AG04450 (cell line): ENCODE measurements around the gene GRIN2B. TPM values are rescaled to one million over a fixed set of nuclear protein-coding genes. Genes with fewer than 3 reads are reported as not detected.

Source experiments
- CTCF ChIA-PET: fragments of 300-600, 350-600 bp; formaldehyde crosslinking; extraction: SDS; loops from one replicate; lab custom pipeline; 2022; ENCODE audit warnings: antibody characterized with exemption, inconsistent platforms; lab: Charles Lee
- POLR2A ChIA-PET: fragments of 350-600 bp; formaldehyde crosslinking; extraction: SDS; loops from one replicate; lab custom pipeline; 2021; ENCODE audit warnings: antibody characterized with exemption, inconsistent platforms; lab: Yijun Ruan, JAX
- DNase-seq: peaks from one replicate; pipeline ENCODE4 v3.0.0-alpha.2; 2011; ENCODE audit warnings: low read depth, low spot score
- H3K27ac ChIP-seq: one replicate; pipeline ENCODE4 v1.5.1; 2012; ENCODE audit warnings: low read depth, low read length, control low read depth
- H3K27me3 ChIP-seq: one replicate; pipeline ENCODE4 v1.6.0; 2012; ENCODE audit warnings: low read length; ENCODE audit not compliant: control insufficient read depth, insufficient read depth
- H3K4me3 ChIP-seq: 2 replicates; pipeline ENCODE4 v1.5.1; 2011; ENCODE audit warnings: mild to moderate bottlenecking, low read depth, low read length, control low read depth
- H3K9me3 ChIP-seq: 2 replicates; pipeline ENCODE4 v1.5.1; 2012; ENCODE audit warnings: low read length; ENCODE audit not compliant: control insufficient read depth, insufficient read depth
- polyA plus RNA-seq: library from polyadenylated mRNA; depleted of rRNA; stranded (reverse); fragments of >200 nt; gene quantifications from 2 replicates; pipeline ENCODE4 v1.2.3, GENCODE V29; 2011
- TF ChIP-seq, protein P1 (sequence below): IDR thresholded peaks from 2 replicates; pipeline ENCODE4 v1.5.1; 2011; ENCODE audit warnings: low read depth, low read length, control low read depth, inconsistent platforms

The GRIN2B gene
- polyA plus RNA-seq, 1 experiment: not detected

DNA sequence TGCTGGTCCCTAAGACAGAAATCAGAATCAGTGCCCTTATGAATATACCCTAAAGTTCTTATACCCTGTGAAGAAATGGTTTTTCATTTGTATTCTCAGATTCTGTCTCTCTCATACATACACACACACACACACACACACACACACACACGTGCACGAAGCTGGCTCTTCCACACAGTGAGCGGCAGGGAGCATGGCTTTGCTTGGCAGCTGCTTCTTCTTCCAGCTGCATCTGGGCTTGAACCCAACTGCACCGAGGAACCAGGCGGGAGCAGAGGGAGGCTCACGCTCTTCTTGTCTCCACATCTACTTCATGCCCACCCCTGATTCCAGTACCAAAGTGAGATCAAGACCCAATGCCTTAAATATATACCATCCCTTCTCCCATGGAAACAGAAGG lies 19.4 kb downstream of the GRIN2B start:
- TF ChIP-seq, protein P1, sequence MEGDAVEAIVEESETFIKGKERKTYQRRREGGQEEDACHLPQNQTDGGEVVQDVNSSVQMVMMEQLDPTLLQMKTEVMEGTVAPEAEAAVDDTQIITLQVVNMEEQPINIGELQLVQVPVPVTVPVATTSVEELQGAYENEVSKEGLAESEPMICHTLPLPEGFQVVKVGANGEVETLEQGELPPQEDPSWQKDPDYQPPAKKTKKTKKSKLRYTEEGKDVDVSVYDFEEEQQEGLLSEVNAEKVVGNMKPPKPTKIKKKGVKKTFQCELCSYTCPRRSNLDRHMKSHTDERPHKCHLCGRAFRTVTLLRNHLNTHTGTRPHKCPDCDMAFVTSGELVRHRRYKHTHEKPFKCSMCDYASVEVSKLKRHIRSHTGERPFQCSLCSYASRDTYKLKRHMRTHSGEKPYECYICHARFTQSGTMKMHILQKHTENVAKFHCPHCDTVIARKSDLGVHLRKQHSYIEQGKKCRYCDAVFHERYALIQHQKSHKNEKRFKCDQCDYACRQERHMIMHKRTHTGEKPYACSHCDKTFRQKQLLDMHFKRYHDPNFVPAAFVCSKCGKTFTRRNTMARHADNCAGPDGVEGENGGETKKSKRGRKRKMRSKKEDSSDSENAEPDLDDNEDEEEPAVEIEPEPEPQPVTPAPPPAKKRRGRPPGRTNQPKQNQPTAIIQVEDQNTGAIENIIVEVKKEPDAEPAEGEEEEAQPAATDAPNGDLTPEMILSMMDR: no peak
- POLR2A ChIA-PET: no interaction called here
- no peak overlapping the region for H3K4me3 ChIP-seq
- no peak overlapping the region for H3K27ac ChIP-seq
- no peaks in the 10 kb centered on the region for H3K27me3 ChIP-seq
- H3K9me3 ChIP-seq: peaks cover 2% of the 10 kb centered on the region
- no peak for DNase-seq
- CTCF ChIA-PET: no interaction called here

DNA sequence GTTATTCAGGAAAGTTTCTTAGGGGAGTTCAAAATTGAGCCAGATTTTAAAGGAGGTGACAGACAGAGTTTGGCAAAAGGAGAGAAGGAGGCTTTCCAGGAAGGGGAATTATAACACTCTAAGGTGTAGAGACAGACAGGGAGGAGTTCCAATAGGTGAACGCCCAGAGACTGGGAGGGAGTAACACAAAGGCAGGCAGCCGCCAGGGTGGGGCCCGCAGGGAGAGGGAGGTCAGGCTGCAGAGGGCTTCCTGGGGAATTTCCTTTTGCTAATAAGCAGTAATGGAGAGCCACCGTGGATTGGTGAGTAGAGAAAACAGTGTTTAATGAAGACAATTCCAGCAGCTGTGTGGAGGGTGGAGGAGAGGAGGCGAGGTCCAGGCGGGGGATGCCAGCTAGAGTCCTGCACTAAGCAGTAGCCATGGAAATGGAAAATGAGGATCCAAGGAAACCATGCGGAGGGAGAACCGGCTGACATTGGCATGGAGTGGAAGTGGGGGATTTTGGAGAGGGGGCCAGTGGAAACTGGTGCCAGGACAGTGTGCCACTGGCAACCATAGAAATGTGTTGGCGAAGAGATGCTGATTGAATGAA lies 22.2 kb downstream of the GRIN2B start:
- CTCF ChIA-PET: no interaction called here
- DNase-seq: no peak
- POLR2A ChIA-PET: no interaction called here
- H3K9me3 ChIP-seq: peaks cover 2% of the 10 kb centered on the region
- no peak overlapping the region for H3K27ac ChIP-seq
- H3K27me3 ChIP-seq: no peaks in the 10 kb centered on the region
- TF ChIP-seq, protein P1: no peak
- H3K4me3 ChIP-seq: no peak overlapping the region

DNA sequence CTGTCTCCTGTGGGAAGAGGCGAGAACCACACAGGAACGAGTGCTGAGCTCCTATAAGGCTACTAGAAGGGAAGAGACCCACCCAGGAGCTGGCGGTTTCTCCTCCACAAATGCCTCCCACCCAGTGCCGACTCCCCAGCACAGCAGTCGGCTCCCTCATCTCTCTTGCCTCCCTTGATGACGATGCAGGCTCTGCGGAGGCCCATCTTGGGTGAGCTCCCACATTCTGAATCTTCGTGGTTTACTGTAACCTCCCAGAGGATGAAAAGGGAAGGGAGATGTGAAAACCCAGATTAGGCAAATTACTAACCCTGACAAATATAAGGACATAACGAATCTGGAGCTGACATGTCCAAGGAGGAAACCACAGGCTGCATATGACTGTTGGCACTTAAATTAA lies 23.8 kb downstream of the GRIN2B start:
- POLR2A ChIA-PET: no interaction called here
- Histone ChIP-seq H3K4me3 (no peak overlapping the region), H3K27me3 (no peaks in the 10 kb centered on the region), H3K27ac (no peak overlapping the region), H3K9me3 (peaks cover 2% of the 10 kb centered on the region)
- TF ChIP-seq, protein P1: no peak
- CTCF ChIA-PET: no interaction called here
- DNase-seq: no peak

DNA sequence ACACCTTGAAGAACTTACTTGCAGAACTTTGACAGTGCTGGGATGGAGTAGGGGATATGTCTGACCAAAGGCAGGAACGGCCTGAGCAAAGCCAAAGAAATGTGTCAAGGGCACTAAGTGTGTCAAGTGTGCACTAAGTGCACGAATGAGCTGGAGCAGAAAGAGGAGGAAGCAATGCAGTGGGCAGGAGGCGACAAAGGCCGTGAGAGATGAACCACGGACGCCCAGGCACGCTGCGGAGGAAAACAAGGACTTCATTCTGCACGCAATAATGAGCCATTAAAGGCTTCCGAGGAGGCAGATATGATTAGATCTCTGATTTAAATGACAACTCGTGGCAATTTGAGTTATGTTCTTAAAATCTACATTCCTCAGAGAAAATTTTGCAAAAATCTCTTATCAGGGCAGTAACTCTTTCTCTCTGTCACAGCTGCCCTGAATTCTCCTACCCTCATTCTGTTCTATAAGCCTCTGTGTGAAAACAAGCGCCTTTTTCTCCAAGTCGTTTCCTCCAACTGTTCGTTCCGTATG lies 25.3 kb downstream of the GRIN2B start:
- POLR2A ChIA-PET: no interaction called here
- H3K27me3 ChIP-seq: no peaks in the 10 kb centered on the region
- H3K9me3 ChIP-seq: peaks cover 2% of the 10 kb centered on the region
- no peak overlapping the region for H3K27ac ChIP-seq
- TF ChIP-seq, protein P1: no peak
- CTCF ChIA-PET: no interaction called here
- no peak for DNase-seq
- H3K4me3 ChIP-seq: no peak overlapping the region

DNA sequence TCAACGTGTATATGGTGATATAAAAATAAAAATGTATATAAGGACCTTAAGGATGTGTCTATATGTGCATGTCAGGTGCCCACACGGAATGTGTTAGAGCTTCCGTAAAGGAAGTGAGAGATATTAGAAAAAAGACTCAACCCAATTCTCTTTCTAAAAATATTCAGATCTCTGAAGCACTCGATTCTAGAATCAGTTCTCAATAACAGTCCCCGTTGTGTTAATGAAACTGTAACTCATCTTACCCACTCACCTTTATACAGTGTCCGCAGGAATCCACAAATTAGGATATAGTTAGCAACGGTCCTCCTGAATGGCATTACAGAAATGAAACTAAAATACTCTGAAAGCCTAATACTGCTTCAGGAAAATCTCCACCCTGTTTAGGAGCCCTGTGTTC lies 29.3 kb downstream of the GRIN2B start:
- H3K9me3 ChIP-seq: no peaks in the 10 kb centered on the region; the same call in none of the 2 replicates
- POLR2A ChIA-PET: no interaction called here
- TF ChIP-seq, protein P1: no peak

More for the DNA sequence above, 29.3 kb downstream of the GRIN2B start:
- DNase-seq: no peak
- Histone ChIP-seq H3K27ac (no peak overlapping the region), H3K4me3 (no peak overlapping the region), H3K27me3 (no peaks in the 10 kb centered on the region)
- CTCF ChIA-PET: no interaction called here
